ENCODE data around the gene CCDC91. TPM values are rescaled to one million over a fixed set of nuclear protein-coding genes. Genes with fewer than 3 reads are reported as not detected.

The CCDC91 gene
- total RNA-seq, 1 experiment from 2014 or later: 26.9 TPM

DNA sequence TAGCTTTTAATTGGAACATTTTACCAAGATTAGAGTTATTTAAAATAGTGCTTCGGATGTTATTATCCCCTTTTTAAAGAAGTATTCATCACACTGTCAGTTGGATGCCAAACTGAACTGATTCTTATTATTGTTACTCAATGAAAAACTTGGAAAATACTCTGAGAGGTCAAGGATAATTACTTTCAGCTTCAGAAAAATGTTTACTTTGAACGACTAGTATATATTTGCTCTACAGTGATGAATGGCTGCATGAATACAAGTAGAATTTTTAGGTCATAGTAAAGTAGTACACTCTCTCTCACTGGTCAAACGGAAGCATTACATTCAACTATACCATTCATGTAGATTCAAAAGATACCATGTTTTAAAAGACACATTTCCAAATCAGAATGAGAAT lies 269.2 kb downstream of the CCDC91 start:
- no TSS peak for BruUV-seq (replicated peaks)
- Histone ChIP-seq H3K4me3 (ENCODE audit: low read depth in 2 of 2, low read length in 2 of 2) (no peak overlapping the region), H3K4me1 (ENCODE audit: control insufficient read depth, insufficient read depth, low read length) (no peaks in the 10 kb centered on the region), H3K9me3 (ENCODE audit: control insufficient read depth, insufficient read depth, low read depth, low read length) (no peaks in the 10 kb centered on the region), H3K27me3 (ENCODE audit: control insufficient read depth, insufficient read depth, low read length) (no peaks in the 10 kb centered on the region), H3K27ac (ENCODE audit: low read length) (no peak overlapping the region), H3K36me3 (ENCODE audit: control insufficient read depth, insufficient read depth, low read length) (no peaks in the 10 kb centered on the region)
- ATAC-seq (no peak), DNase-seq (ENCODE audit: low read depth, low spot score) (no peak)
- intact Hi-C loops (cut with micrococcal nuclease; ENCODE audit: unreplicated experiment): no loop called here
- TF ChIP-seq, protein P1, sequence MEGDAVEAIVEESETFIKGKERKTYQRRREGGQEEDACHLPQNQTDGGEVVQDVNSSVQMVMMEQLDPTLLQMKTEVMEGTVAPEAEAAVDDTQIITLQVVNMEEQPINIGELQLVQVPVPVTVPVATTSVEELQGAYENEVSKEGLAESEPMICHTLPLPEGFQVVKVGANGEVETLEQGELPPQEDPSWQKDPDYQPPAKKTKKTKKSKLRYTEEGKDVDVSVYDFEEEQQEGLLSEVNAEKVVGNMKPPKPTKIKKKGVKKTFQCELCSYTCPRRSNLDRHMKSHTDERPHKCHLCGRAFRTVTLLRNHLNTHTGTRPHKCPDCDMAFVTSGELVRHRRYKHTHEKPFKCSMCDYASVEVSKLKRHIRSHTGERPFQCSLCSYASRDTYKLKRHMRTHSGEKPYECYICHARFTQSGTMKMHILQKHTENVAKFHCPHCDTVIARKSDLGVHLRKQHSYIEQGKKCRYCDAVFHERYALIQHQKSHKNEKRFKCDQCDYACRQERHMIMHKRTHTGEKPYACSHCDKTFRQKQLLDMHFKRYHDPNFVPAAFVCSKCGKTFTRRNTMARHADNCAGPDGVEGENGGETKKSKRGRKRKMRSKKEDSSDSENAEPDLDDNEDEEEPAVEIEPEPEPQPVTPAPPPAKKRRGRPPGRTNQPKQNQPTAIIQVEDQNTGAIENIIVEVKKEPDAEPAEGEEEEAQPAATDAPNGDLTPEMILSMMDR (IDR thresholded peaks at IDR 0.05): no peak
- TF ChIP-seq POLR2AphosphoS5 (IDR thresholded peaks at IDR 0.05; ENCODE audit: low read depth, low read length) (no peak), SIN3A (IDR thresholded peaks at IDR 0.05; ENCODE audit: borderline replicate concordance, insufficient read depth, low read depth, low read length) (no peak), TCF7L2 (IDR thresholded peaks at IDR 0.05; ENCODE audit: low read depth, low read length) (no peak)
- TF ChIP-seq, protein P2, sequence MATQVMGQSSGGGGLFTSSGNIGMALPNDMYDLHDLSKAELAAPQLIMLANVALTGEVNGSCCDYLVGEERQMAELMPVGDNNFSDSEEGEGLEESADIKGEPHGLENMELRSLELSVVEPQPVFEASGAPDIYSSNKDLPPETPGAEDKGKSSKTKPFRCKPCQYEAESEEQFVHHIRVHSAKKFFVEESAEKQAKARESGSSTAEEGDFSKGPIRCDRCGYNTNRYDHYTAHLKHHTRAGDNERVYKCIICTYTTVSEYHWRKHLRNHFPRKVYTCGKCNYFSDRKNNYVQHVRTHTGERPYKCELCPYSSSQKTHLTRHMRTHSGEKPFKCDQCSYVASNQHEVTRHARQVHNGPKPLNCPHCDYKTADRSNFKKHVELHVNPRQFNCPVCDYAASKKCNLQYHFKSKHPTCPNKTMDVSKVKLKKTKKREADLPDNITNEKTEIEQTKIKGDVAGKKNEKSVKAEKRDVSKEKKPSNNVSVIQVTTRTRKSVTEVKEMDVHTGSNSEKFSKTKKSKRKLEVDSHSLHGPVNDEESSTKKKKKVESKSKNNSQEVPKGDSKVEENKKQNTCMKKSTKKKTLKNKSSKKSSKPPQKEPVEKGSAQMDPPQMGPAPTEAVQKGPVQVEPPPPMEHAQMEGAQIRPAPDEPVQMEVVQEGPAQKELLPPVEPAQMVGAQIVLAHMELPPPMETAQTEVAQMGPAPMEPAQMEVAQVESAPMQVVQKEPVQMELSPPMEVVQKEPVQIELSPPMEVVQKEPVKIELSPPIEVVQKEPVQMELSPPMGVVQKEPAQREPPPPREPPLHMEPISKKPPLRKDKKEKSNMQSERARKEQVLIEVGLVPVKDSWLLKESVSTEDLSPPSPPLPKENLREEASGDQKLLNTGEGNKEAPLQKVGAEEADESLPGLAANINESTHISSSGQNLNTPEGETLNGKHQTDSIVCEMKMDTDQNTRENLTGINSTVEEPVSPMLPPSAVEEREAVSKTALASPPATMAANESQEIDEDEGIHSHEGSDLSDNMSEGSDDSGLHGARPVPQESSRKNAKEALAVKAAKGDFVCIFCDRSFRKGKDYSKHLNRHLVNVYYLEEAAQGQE (IDR thresholded peaks at IDR 0.05; ENCODE audit: insufficient read depth in 1 of 2, low read depth in 2 of 2, low read length in 1 of 2): no peak
- CTCF ChIA-PET: no interaction called here
- in situ Hi-C loops (cut with HindIII; ENCODE audit: low pct_unique_long_range_greater_than_20kb, low sequenced_read_pairs): no loop called here
- POLR2A ChIA-PET: no interaction called here

DNA sequence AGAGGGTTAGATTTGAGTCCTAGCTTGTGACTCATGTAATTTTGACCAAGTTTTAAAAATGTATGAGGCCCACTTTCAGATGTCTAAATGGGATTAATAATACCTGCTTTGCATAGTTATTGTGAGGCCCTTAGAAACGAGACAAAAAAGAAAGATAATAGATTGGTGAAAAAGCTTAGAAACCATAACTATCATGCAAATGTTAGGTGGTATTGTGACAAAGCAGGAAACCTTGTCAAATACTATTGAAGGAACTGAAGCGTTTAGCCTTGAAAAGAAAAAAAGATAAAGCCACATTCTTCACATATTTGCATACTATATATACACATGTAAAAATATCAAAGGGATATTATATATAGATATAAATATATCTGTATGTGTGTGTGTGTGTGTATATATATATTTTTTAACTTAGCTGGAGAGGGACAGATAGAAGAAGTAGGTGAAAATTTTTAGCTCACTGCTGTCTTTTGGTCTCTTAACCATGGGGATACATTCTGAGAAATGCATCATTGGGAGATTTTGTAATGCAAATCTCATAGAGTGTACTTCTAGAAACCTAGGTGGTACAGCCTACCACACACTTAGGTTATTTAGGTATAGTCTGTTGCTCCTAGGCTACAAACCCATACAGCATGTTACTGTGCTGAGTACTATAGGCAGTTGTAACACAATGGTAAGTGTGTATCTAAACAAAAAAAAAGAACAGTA lies 270.3 kb downstream of the CCDC91 start:
- ATAC-seq (no peak), DNase-seq (ENCODE audit: low read depth, low spot score) (no peak)
- BruUV-seq (replicated peaks): no TSS peak
- in situ Hi-C loops (cut with HindIII; ENCODE audit: low pct_unique_long_range_greater_than_20kb, low sequenced_read_pairs) (no loop called here), intact Hi-C loops (cut with micrococcal nuclease; ENCODE audit: unreplicated experiment) (no loop called here)
- no peaks in the 10 kb centered on the region for H3K36me3 ChIP-seq (ENCODE audit: control insufficient read depth, insufficient read depth, low read length)
- ChIA-PET CTCF (interaction anchor here (0.5 kb wide), 1 partner anchor 66 kb away, joined by 4 read pairs; no protein-coding TSS in a partner anchor), POLR2A (interaction anchor here (0.6 kb wide), 1 partner anchor 24 kb away, joined by 3 read pairs; no protein-coding TSS in a partner anchor)
- no peaks in the 10 kb centered on the region for H3K9me3 ChIP-seq (ENCODE audit: control insufficient read depth, insufficient read depth, low read depth, low read length)
- no peak overlapping the region for H3K4me3 ChIP-seq (ENCODE audit: low read depth in 2 of 2, low read length in 2 of 2)
- H3K4me1 ChIP-seq (ENCODE audit: control insufficient read depth, insufficient read depth, low read length): no peaks in the 10 kb centered on the region
- H3K27ac ChIP-seq (ENCODE audit: low read length): no peak overlapping the region
- TF ChIP-seq TCF7L2 (IDR thresholded peaks at IDR 0.05; ENCODE audit: low read depth, low read length) (no peak), POLR2AphosphoS5 (IDR thresholded peaks at IDR 0.05; ENCODE audit: low read depth, low read length) (no peak), SIN3A (IDR thresholded peaks at IDR 0.05; ENCODE audit: borderline replicate concordance, insufficient read depth, low read depth, low read length) (no peak)
- TF ChIP-seq, protein P2 (IDR thresholded peaks at IDR 0.05; ENCODE audit: insufficient read depth in 1 of 2, low read depth in 2 of 2, low read length in 1 of 2): no peak
- TF ChIP-seq, protein P1 (IDR thresholded peaks at IDR 0.05): no peak
- no peaks in the 10 kb centered on the region for H3K27me3 ChIP-seq (ENCODE audit: control insufficient read depth, insufficient read depth, low read length)
